GM12892 (cell line): ENCODE measurements around the gene ELP1.

Experiments
- POLR2A ChIP-seq: IDR thresholded peaks from 2 replicates; pipeline ENCODE4 v1.6.1; 2011; ENCODE audit warnings: low read depth, low read length, control low read depth
- POLR2AphosphoS5 ChIP-seq: IDR thresholded peaks from 2 replicates; pipeline ENCODE4 v1.6.1; 2011; ENCODE audit warnings: low read depth, low read length, control low read depth

DNA sequence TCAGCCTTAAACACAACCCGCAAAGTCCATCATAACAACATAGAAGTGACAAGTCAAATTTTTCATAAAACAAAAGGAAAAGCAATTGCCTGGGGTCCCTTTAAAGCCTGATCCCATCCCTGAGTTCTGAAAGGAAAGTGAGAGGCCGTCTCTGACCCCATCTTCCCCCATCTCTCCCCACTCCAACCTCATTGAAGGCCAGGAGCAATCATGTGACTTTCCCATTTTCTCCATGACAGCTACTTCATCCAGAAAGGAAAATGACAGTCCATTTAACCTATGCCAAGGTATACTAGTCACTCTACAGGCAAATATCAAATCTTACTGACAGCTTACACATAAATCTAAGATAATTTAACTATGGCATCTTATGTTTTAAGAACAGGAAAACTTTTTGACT lies 56.4 kb downstream of the ELP1 start:
- TF ChIP-seq POLR2A (no peak), POLR2AphosphoS5 (no peak)
